WERI-Rb-1 (cell line): ENCODE results near the gene NTRK1.
A peak's percentile ranks its signal among the peaks of the same experiment; 100 is the strongest.

ENCODE experiments used
- DNase-seq: peaks from one replicate; pipeline ENCODE4 v3.0.0-alpha.2; 2020
- H3K27ac ChIP-seq: fragments of 250-450 bp; sonication (Bioruptor Pico); 2 replicates; pipeline ENCODE4 v1.5.1; 2020; ENCODE audit warnings: mild to moderate bottlenecking, moderate library complexity
- H3K27me3 ChIP-seq: fragments of 250-450 bp; sonication (Bioruptor Pico); 2 replicates; pipeline ENCODE4 v1.5.1; 2021; ENCODE audit warnings: mild to moderate bottlenecking, low read depth, moderate library complexity; ENCODE audit not compliant: insufficient read depth, severe bottlenecking
- H3K36me3 ChIP-seq: fragments of 250-450 bp; sonication (Bioruptor Pico); 2 replicates; pipeline ENCODE4 v1.5.1; 2020; ENCODE audit warnings: mild to moderate bottlenecking, moderate library complexity
- H3K4me3 ChIP-seq: 2 replicates; pipeline ENCODE4 v1.5.1; 2011; ENCODE audit warnings: low read depth, mild to moderate bottlenecking, control low read depth, low read length
- H3K9me3 ChIP-seq: fragments of 250-450 bp; sonication (Bioruptor Pico); 2 replicates; pipeline ENCODE4 v1.5.1; 2021; ENCODE audit warnings: mild to moderate bottlenecking, moderate library complexity; ENCODE audit not compliant: severe bottlenecking
- TF ChIP-seq, protein P1 (sequence below): IDR thresholded peaks from 2 replicates; pipeline ENCODE4 v1.5.1; 2011; ENCODE audit warnings: low read depth, mild to moderate bottlenecking, control low read depth, inconsistent platforms, low read length

Gene NTRK1

DNA sequence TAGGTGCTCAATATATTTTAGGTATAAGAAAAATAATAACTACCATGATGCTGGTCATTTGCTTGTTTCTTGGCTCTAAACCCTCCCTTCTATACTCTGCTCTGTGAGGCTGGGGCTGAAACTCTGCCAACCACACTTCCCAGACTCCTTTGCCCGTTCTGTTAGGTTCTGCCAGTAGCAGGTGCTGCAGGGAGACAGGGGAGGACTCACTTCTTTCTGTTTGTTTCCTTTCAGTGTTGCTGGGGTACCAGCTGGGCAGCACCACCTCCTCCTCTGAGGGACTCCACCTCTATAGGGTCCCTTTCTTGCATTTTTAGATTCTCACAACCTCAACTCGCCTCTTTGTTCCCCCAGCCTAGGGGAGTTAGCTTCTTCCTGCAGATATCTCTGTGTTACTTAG is 27.1 kb upstream of the NTRK1 start:
- no peaks in the 10 kb centered on the region for H3K36me3 ChIP-seq
- H3K27me3 ChIP-seq: no peaks in the 10 kb centered on the region
- H3K4me3 ChIP-seq: no peak overlapping the region
- TF ChIP-seq, protein P1, sequence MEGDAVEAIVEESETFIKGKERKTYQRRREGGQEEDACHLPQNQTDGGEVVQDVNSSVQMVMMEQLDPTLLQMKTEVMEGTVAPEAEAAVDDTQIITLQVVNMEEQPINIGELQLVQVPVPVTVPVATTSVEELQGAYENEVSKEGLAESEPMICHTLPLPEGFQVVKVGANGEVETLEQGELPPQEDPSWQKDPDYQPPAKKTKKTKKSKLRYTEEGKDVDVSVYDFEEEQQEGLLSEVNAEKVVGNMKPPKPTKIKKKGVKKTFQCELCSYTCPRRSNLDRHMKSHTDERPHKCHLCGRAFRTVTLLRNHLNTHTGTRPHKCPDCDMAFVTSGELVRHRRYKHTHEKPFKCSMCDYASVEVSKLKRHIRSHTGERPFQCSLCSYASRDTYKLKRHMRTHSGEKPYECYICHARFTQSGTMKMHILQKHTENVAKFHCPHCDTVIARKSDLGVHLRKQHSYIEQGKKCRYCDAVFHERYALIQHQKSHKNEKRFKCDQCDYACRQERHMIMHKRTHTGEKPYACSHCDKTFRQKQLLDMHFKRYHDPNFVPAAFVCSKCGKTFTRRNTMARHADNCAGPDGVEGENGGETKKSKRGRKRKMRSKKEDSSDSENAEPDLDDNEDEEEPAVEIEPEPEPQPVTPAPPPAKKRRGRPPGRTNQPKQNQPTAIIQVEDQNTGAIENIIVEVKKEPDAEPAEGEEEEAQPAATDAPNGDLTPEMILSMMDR: peak; percentile 50
- DNase-seq: no peak
- no peaks in the 10 kb centered on the region for H3K9me3 ChIP-seq
- no peak overlapping the region for H3K27ac ChIP-seq

- no peak for DNase-seq
- no peaks in the 10 kb centered on the region for H3K27me3 ChIP-seq
- TF ChIP-seq, protein P1: no peak
- no peaks in the 10 kb centered on the region for H3K36me3 ChIP-seq
- H3K4me3 ChIP-seq: no peak overlapping the region
- no peak overlapping the region for H3K27ac ChIP-seq
- H3K9me3 ChIP-seq: no peaks in the 10 kb centered on the region
Measured at GRCh38 chr1:156834322-156834721, 26.3 kb upstream of the NTRK1 start.

DNA sequence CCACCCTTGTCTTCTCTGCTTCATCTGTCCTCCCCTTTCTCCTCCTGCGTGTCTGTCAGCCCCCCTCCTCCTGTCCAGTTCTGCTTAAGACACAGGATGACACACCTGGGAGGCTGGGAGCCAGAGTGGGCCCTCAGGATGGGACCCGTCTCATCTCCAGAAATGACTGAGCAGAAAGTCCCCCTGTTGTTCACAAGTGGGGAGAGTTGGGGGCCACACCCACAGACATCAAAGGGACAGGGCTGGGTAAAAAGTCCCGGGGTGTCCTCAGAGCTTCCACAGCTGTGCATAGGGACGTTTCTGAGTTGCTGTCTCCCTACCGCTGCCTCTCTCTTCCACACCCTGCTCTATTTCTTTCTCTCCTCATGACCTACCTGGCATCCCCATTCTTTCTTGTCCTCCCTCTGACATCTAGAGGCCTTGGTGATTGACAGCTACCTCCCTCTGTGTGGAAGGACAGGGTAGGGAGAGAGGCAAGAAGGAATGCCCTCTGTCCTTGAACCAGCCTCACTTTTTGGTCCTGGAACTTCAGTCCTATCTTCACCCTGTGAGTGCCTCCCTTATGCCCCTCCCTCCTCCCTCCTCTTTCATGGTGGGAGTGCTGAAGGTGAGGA is 24.5 kb upstream of the NTRK1 start:
- no peak overlapping the region for H3K4me3 ChIP-seq
- DNase-seq: no peak

GRCh38 chr1:156836892-156837291 is 23.8 kb upstream of the NTRK1 start:
- Histone ChIP-seq H3K36me3 (no peaks in the 10 kb centered on the region), H3K27ac (no peak overlapping the region), H3K27me3 (no peaks in the 10 kb centered on the region), H3K9me3 (no peaks in the 10 kb centered on the region), H3K4me3 (no peak overlapping the region)
- no peak for DNase-seq
- TF ChIP-seq, protein P1: no peak

More for the DNA sequence above, 24.5 kb upstream of the NTRK1 start:
- no peaks in the 10 kb centered on the region for H3K36me3 ChIP-seq
- TF ChIP-seq, protein P1: no peak
- no peak overlapping the region for H3K27ac ChIP-seq
- no peaks in the 10 kb centered on the region for H3K27me3 ChIP-seq
- H3K9me3 ChIP-seq: no peaks in the 10 kb centered on the region

GRCh38 chr1:156838972-156839371 is 21.7 kb upstream of the NTRK1 start:
- H3K27ac ChIP-seq: no peak overlapping the region
- no peaks in the 10 kb centered on the region for H3K36me3 ChIP-seq
- peak; percentile 66 for DNase-seq
- TF ChIP-seq, protein P1: peak; percentile 98
- no peaks in the 10 kb centered on the region for H3K27me3 ChIP-seq
- no peaks in the 10 kb centered on the region for H3K9me3 ChIP-seq
- no peak overlapping the region for H3K4me3 ChIP-seq
